Esophagus squamous epithelium (tissue), 5 donors: ENCODE data around the gene NISCH. TPM values are rescaled to one million over a fixed set of nuclear protein-coding genes. Genes with fewer than 3 reads are reported as not detected.

Experiments
- DNase-seq: peaks from one replicate; lab custom pipeline; 2025; lab: John Stamatoyannopoulos, UW
- H3K27ac ChIP-seq, 4 donors: fragments of 200-600 bp; sonication (generic); one replicate each; pipeline ENCODE4 v1.5.1; 2016 to 2019; ENCODE audit warnings: mild to moderate bottlenecking in 1 of 4
- H3K27me3 ChIP-seq, 4 donors: fragments of 200-600 bp; sonication (generic); 1 replicate in 3 of 4; 2 replicates in 1 of 4; pipeline versions ENCODE4 v1.5.1 to v1.6.0; 2017 to 2021; ENCODE audit warnings: antibody characterized with exemption in 1 of 4
- H3K36me3 ChIP-seq, 3 donors: fragments of 200-600 bp; sonication (generic); one replicate each; pipeline ENCODE4 v1.5.1; 2016 to 2019
- H3K4me1 ChIP-seq, 3 donors: fragments of 200-600 bp; sonication (generic); one replicate each; pipeline ENCODE4 v1.5.1; 2017 to 2019
- H3K4me3 ChIP-seq, 4 donors: fragments of 200-600 bp; sonication (generic); 1 replicate in 3 of 4; 2 replicates in 1 of 4; pipeline ENCODE4 v1.5.1; 2016 to 2019; ENCODE audit warnings: mild to moderate bottlenecking in 2 of 4, moderate library complexity in 1 of 4
- H3K9me3 ChIP-seq, 3 donors: fragments of 200-600 bp; sonication (generic); one replicate each; pipeline ENCODE4 v1.5.1; 2016 to 2019
- POLR2A ChIP-seq, 4 donors: fragments of 450-650 bp; IDR thresholded peaks; one replicate each; pipeline ENCODE4 v1.6.1; 2017; ENCODE audit warnings: antibody characterized with exemption in 4 of 4, mild to moderate bottlenecking in 4 of 4, moderate library complexity in 3 of 4
- WGBS, 2 donors: methylation state at CpG; one replicate each; pipeline ENCODE4 v1.1.5; 2018; 5-methylcytosine and 5-hydroxymethylcytosine counted together
- intact Hi-C: fragments of 100-400 bp; cut with DNase I; formaldehyde crosslinking; loops from one replicate; pipeline ENCODE4 v1.15.0; 2022
- total RNA-seq, 4 donors: library from RNA; depleted of rRNA; stranded (reverse); fragments of >200 nt; gene quantifications; one replicate each; pipeline ENCODE4 v1.1.0, GENCODE V29; 2016
- TF ChIP-seq, protein P1 (sequence below), 6 experiments: fragments of 450-650 bp in 4 of 6; fragments of 200-600 bp in 2 of 6; sonication (generic) in 2 of 6; IDR thresholded peaks; one replicate each; pipeline ENCODE4 v1.5.1; 2016 to 2019; ENCODE audit warnings: antibody characterized with exemption in 6 of 6, mild to moderate bottlenecking in 4 of 6, moderate library complexity in 4 of 6
- donor health status: DM: yes; HTN: yes; CAD: no.

NISCH gene
- total RNA-seq, 4 donors from 2014 or later, result 33.6 to 82.2 (median 40.6) TPM

DNA sequence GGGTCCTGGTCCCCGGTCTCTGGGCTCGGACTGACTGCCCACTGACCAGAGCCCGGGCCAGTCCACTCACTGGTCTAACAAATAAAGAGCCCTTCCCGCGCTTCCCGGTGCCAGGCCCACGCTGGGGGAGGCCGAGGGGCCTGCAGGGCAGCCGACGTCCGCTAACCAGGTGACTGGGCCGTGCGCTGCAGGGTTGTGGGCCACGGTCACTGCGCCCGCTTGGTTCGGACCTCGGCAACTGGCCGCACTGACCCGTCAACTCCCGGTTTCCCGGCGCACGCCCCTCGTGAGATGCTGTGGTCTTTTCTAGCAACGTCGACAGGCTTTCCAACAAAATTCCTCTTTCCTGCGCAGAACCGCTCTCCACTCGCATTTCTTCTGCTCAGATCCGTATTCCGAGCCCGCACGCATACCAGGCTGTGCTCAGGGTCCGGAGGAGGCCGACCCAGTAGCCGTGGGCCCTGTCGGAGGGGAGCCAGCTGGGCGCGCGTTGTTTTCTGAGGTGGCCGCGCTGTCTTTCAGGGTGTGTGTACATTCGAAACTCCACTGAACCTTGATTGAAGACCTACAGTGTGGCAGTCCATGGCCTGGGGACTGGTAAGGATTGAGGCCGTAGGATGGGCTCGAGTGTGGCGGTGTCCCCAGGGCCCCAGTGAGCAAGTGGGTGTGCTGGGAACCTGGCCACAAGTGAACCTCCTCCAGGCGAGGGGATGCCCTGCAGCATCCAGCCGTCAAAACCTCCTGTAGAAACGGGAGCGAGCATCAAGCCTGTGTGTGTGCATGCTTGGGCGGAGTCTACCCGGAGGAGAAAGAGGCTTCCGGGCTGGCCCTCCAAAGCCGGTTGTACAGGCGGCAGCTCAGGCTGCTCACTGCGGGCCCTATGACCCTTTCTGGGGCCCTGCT is 79.1 kb downstream of the NISCH start:
- WGBS, 2 donors, result 32 to 40% methylated on average over 35 to 39 of the region's 57 CpGs
- H3K4me3 ChIP-seq, result peak overlapping the region; percentile 35 to 88 (median 72)

DNA sequence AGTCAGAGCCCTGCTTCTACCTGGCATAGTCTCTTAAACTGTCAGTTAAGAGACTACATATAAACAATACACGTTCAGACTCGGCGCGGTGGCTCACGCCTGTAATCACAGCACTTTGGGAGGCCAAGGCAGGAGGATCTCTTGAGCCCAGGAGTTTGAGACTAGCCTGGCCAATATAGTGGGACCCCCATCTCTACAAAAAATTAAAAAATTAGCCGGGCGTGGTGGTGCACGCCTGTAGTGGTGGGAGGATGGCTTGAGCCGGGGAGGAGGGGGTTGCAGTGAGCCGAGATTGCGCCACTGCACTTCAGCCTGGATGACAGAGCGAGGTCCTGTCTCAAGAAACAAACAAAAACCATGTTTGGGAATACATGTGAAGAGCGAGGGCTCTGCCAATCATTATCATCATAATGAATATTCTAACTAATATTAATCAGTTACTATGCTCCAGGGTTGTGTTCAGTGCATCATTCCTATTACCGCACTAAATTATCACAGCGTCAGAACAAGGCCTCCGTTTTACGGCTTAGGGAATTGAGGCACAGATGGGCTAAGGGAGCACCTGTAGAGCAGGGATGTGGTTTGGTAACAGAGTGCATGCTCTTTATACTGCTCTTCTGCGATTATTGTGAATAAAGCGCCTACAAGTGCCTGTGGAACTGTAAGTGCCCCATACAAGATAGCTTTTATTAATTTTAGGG is 80.2 kb downstream of the NISCH start:
- intact Hi-C loops, result loop anchor here (10.0 kb wide), 1 partner anchor 149 kb away; the partner anchor contains the start of genes GNL3 and PBRM1
- WGBS, 2 donors, result 80 to 84% methylated on average over 19 of the region's 19 CpGs
- no peak for DNase-seq
- TF ChIP-seq, protein P1, sequence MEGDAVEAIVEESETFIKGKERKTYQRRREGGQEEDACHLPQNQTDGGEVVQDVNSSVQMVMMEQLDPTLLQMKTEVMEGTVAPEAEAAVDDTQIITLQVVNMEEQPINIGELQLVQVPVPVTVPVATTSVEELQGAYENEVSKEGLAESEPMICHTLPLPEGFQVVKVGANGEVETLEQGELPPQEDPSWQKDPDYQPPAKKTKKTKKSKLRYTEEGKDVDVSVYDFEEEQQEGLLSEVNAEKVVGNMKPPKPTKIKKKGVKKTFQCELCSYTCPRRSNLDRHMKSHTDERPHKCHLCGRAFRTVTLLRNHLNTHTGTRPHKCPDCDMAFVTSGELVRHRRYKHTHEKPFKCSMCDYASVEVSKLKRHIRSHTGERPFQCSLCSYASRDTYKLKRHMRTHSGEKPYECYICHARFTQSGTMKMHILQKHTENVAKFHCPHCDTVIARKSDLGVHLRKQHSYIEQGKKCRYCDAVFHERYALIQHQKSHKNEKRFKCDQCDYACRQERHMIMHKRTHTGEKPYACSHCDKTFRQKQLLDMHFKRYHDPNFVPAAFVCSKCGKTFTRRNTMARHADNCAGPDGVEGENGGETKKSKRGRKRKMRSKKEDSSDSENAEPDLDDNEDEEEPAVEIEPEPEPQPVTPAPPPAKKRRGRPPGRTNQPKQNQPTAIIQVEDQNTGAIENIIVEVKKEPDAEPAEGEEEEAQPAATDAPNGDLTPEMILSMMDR (IDR thresholded peaks at IDR 0.05), result no peak
- H3K9me3 ChIP-seq, result no peaks in the 10 kb centered on the region
- no peaks in the 10 kb centered on the region for H3K27me3 ChIP-seq
- peak overlapping the region; percentile 77 to 95 (median 92) for H3K27ac ChIP-seq
- H3K4me1 ChIP-seq, result peaks cover 66 to 87% (median 74%) of the 10 kb centered on the region in 3 donors
- peaks cover 0 to 14% (median 0%) of the 10 kb centered on the region in 3 donors for H3K36me3 ChIP-seq
- peak overlapping the region in 3 of 4 donors; percentile 78 to 87 (median 82) for H3K4me3 ChIP-seq

More for the DNA sequence above, 79.1 kb downstream of the NISCH start:
- DNase-seq, result no peak
- intact Hi-C loops, result loop anchor here (5.0 to 10.0 kb wide), 2 partner anchors 52 to 150 kb away; partner anchors contain the start of genes GNL3 and PBRM1
- TF ChIP-seq POLR2A (IDR thresholded peaks at IDR 0.05), result peak in 1 of 4 donors; percentile 23
- TF ChIP-seq, protein P1 (IDR thresholded peaks at IDR 0.05), result no peak
- Histone ChIP-seq H3K27me3 (no peaks in the 10 kb centered on the region), H3K36me3 (peaks cover 0 to 3% (median 0%) of the 10 kb centered on the region in 3 donors), H3K27ac (peak overlapping the region; percentile 77 to 95 (median 92)), H3K4me1 (peaks cover 74 to 91% (median 75%) of the 10 kb centered on the region in 3 donors), H3K9me3 (no peaks in the 10 kb centered on the region)

DNA sequence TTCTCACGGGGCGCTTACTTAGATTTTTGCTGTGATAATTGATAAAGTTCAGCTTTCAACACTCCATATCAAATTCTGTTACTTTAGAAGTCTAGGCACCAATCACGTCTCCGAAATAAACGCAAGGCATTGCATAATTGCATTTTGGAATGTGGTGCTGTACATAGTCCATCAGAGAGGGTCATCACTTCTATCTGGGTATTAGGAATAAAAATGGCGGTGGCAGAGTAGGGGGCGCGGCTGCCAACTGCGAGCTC is 80.6 kb downstream of the NISCH start:
- Histone ChIP-seq H3K4me3 (peak overlapping the region in 3 of 4 donors; percentile 78 to 87 (median 82)), H3K27me3 (no peaks in the 10 kb centered on the region), H3K9me3 (no peaks in the 10 kb centered on the region), H3K27ac (peak overlapping the region in 3 of 4 donors; percentile 92 to 95 (median 92)), H3K36me3 (peaks cover 0 to 18% (median 0%) of the 10 kb centered on the region in 3 donors), H3K4me1 (peaks cover 61 to 82% (median 69%) of the 10 kb centered on the region in 3 donors)
- 10 to 11% methylated on average over 6 to 9 of the region's 9 CpGs for WGBS, 2 donors
- no peak for TF ChIP-seq POLR2A (IDR thresholded peaks at IDR 0.05)
- TF ChIP-seq, protein P1 (IDR thresholded peaks at IDR 0.05), result no peak
- DNase-seq, result no peak
- intact Hi-C loops, result loop anchor here (10.0 kb wide), 1 partner anchor 149 kb away; the partner anchor contains the start of genes GNL3 and PBRM1

DNA sequence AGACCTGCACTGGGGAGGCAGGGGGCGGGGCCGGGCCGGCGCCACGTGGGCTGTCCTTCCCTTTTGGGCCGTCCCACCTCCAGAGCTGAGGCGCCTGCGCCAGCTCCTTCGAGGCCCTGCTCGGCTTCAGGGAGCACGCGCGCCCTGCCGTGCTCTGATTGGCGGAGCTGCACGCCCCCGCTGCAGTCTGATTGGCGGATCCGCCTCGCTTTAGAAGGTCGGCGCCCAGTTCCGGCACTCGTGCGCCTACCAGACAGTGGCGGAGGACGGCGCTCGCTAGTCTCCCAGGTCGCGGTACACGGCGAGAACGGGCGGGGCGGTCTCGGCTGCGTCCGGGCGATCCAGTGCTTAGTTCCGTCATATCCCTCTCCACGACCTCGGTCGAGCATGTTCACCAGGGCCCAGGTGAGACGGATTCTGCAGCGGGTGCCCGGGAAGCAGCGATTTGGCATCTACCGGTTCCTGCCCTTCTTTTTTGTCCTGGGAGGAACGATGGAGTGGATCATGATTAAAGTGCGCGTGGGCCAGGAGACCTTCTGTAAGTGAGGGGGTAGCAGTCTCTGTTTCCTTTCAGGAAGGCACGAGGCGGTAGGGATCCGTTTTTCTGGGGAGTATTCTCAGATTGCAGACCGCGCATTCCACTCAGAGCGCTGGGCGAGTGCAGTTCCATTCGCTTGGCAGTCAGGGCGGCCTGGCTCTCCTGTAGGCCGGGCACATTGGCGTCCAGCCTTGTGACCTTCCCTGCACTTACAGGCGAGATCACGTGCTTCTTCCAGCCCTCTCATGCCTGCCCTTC is 81.2 kb downstream of the NISCH start, which contains the start of gene UQCC5:
Gene UQCC5, plus strand, starts transcription at position 237 of the 796 bp plus-strand sequence. Its CDS starts 151 bp downstream, at position 388.
- Histone ChIP-seq H3K4me3 (peak within 1 kb of the TSS; percentile 62 to 87 (median 80)), H3K4me1 (peaks cover 56 to 77% (median 64%) of the 10 kb centered on the region in 3 donors), H3K27ac (peak within 1 kb of the TSS; percentile 86 to 95 (median 92)), H3K36me3 (peaks cover 0 to 24% (median 0%) of the 10 kb centered on the region in 3 donors), H3K9me3 (no peaks in the 10 kb centered on the region), H3K27me3 (no peaks in the 10 kb centered on the region)
- intact Hi-C loops, result loop anchor here (10.0 kb wide), 1 partner anchor 148 kb away; the partner anchor contains the start of genes GNL3 and PBRM1
- TF ChIP-seq, protein P1 (IDR thresholded peaks at IDR 0.05), result peak in 1 of 6 experiments; percentile 33
- peak in 3 of 4 donors; percentile 98 for TF ChIP-seq POLR2A (IDR thresholded peaks at IDR 0.05)
- peak; percentile 81 for DNase-seq
- WGBS, 2 donors, result 0 to 1% methylated on average over 1 to 20 of the region's 65 CpGs
